WERI-Rb-1 (cell line): ENCODE results near the gene CTU2.

ENCODE experiments used
- DNase-seq: peaks from one replicate; pipeline ENCODE4 v3.0.0-alpha.2; 2020
- H3K27ac ChIP-seq: fragments of 250-450 bp; sonication (Bioruptor Pico); 2 replicates; pipeline ENCODE4 v1.5.1; 2020; ENCODE audit warnings: mild to moderate bottlenecking, moderate library complexity
- H3K27me3 ChIP-seq: fragments of 250-450 bp; sonication (Bioruptor Pico); 2 replicates; pipeline ENCODE4 v1.5.1; 2021; ENCODE audit warnings: mild to moderate bottlenecking, low read depth, moderate library complexity; ENCODE audit not compliant: insufficient read depth, severe bottlenecking
- H3K36me3 ChIP-seq: fragments of 250-450 bp; sonication (Bioruptor Pico); 2 replicates; pipeline ENCODE4 v1.5.1; 2020; ENCODE audit warnings: mild to moderate bottlenecking, moderate library complexity
- H3K4me3 ChIP-seq: 2 replicates; pipeline ENCODE4 v1.5.1; 2011; ENCODE audit warnings: low read depth, mild to moderate bottlenecking, control low read depth, low read length
- H3K9me3 ChIP-seq: fragments of 250-450 bp; sonication (Bioruptor Pico); 2 replicates; pipeline ENCODE4 v1.5.1; 2021; ENCODE audit warnings: mild to moderate bottlenecking, moderate library complexity; ENCODE audit not compliant: severe bottlenecking
- CTCF ChIP-seq: IDR thresholded peaks from 2 replicates; pipeline ENCODE4 v1.5.1; 2011; ENCODE audit warnings: low read depth, mild to moderate bottlenecking, control low read depth, inconsistent platforms, low read length

The CTU2 gene

DNA sequence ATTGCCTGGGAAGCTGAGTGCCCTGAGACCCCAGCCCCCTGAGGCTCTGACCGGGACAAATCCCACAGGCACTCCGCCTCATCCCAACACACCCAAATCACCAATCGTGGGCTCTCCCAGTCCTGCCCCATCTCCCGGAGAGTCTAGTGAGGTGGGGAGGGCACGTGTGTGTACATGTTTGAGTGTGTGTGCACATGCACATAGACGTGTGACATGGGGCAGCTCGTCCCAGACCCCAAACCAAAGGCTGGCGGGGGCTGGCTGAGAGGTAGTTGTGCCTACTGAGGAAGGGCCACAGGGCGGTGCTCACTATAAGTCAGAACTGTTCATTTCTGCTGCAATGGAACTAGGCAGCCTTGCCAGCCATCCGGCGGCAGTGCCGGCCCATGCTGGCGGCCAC lies 28.6 kb upstream of the CTU2 start:
- no peak for DNase-seq
- no peaks in the 10 kb centered on the region for H3K36me3 ChIP-seq
- TF ChIP-seq CTCF, result no peak
- H3K4me3 ChIP-seq, result no peak overlapping the region
- H3K27ac ChIP-seq, result no peak overlapping the region
- no peaks in the 10 kb centered on the region for H3K9me3 ChIP-seq
- H3K27me3 ChIP-seq, result no peaks in the 10 kb centered on the region

GRCh38 chr16:88678224-88678979 lies 27.9 kb upstream of the CTU2 start:
- H3K27me3 ChIP-seq, result no peaks in the 10 kb centered on the region
- H3K4me3 ChIP-seq, result no peak overlapping the region
- DNase-seq, result no peak
- no peak for TF ChIP-seq CTCF
- H3K9me3 ChIP-seq, result no peaks in the 10 kb centered on the region
- no peaks in the 10 kb centered on the region for H3K36me3 ChIP-seq
- H3K27ac ChIP-seq, result no peak overlapping the region

DNA sequence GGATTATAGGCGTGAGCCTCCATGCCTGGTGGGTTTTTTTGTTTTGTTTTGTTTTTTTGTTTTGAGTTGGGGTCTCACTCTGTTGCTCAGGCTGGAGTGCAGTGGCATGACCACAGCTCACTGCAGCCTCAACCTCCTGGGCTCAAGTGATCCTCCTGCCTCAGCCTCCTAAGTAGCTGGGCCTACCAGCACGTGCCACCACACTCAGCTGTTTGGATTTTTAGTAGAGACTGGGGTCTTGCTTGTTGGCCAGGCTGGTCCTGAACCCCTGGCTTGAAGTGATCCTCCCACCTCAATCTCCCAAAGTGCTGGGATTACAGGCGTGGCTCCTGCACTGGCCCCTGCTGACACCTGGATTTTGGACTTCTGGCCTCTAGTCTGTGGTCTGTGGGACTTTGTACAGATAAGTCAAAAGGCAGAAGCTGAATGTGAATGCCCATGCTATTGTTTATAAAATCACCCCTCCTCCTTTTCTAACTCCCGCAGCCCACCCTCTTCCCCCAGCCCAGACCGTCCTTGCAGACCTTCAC lies 25.7 kb upstream of the CTU2 start:
- TF ChIP-seq CTCF, result no peak
- H3K4me3 ChIP-seq, result no peak overlapping the region
- H3K36me3 ChIP-seq, result no peaks in the 10 kb centered on the region
- no peaks in the 10 kb centered on the region for H3K9me3 ChIP-seq
- no peak for DNase-seq
- no peaks in the 10 kb centered on the region for H3K27me3 ChIP-seq
- H3K27ac ChIP-seq, result no peak overlapping the region

GRCh38 chr16:88681084-88681680 lies 25.1 kb upstream of the CTU2 start:
- H3K4me3 ChIP-seq, result no peak overlapping the region
- DNase-seq, result no peak
- peak; percentile 35 for TF ChIP-seq CTCF
- no peaks in the 10 kb centered on the region for H3K9me3 ChIP-seq
- no peaks in the 10 kb centered on the region for H3K36me3 ChIP-seq
- H3K27ac ChIP-seq, result no peak overlapping the region
- H3K27me3 ChIP-seq, result no peaks in the 10 kb centered on the region

GRCh38 chr16:88681709-88682451 lies 24.4 kb upstream of the CTU2 start:
- Histone ChIP-seq H3K4me3 (no peak overlapping the region), H3K36me3 (no peaks in the 10 kb centered on the region), H3K27ac (no peak overlapping the region), H3K9me3 (no peaks in the 10 kb centered on the region), H3K27me3 (no peaks in the 10 kb centered on the region)
- no peak for DNase-seq
- no peak for TF ChIP-seq CTCF
